Suprapubic skin (tissue), 4 donors: ENCODE results near the gene ANKRD44. TPM values are rescaled to one million over a fixed set of nuclear protein-coding genes. Genes with fewer than 3 reads are reported as not detected.

Experiments used
- DNase-seq, 2 donors: peaks; one replicate each; pipeline ENCODE4 v3.0.0-alpha.2; 2019; ENCODE audit warnings: low spot score in 2 of 2
- H3K27ac ChIP-seq: fragments of 200-600 bp; sonication (generic); one replicate; pipeline ENCODE4 v1.5.1; 2019
- H3K27me3 ChIP-seq: fragments of 200-600 bp; sonication (generic); one replicate; pipeline ENCODE4 v1.5.1; 2019
- H3K36me3 ChIP-seq: fragments of 200-600 bp; sonication (generic); one replicate; pipeline ENCODE4 v1.5.1; 2019
- H3K4me1 ChIP-seq: fragments of 200-600 bp; sonication (generic); one replicate; pipeline ENCODE4 v1.5.1; 2019
- H3K4me3 ChIP-seq: fragments of 200-600 bp; sonication (generic); one replicate; pipeline ENCODE4 v1.5.1; 2019; ENCODE audit warnings: mild to moderate bottlenecking
- H3K9me3 ChIP-seq: fragments of 200-600 bp; sonication (generic); one replicate; pipeline ENCODE4 v1.5.1; 2019
- CTCF ChIP-seq, 2 donors: fragments of 200-600 bp in 1 of 2; fragments of 450-650 bp in 1 of 2; sonication (generic) in 1 of 2; IDR thresholded peaks; one replicate each; pipeline ENCODE4 v1.5.1; 2016 to 2019; ENCODE audit warnings: antibody characterized with exemption in 2 of 2, mild to moderate bottlenecking in 1 of 2, moderate library complexity in 1 of 2
- EP300 ChIP-seq: sonication (generic); formaldehyde crosslinking; IDR thresholded peaks from one replicate; pipeline ENCODE4 v1.6.1; 2017; ENCODE audit warnings: antibody characterized with exemption
- POLR2A ChIP-seq, 2 donors: fragments of 450-650 bp; IDR thresholded peaks; one replicate each; pipeline ENCODE4 v1.6.1; 2017; ENCODE audit warnings: antibody characterized with exemption in 2 of 2, mild to moderate bottlenecking in 2 of 2, moderate library complexity in 2 of 2
- POLR2AphosphoS5 ChIP-seq, 3 donors: sonication (generic); formaldehyde crosslinking; IDR thresholded peaks; one replicate each; pipeline ENCODE4 v1.6.1; 2017; ENCODE audit warnings: antibody characterized with exemption in 3 of 3
- whole genome bisulfite sequencing: methylation state at CpG from one replicate; pipeline ENCODE4 v1.1.5; 2018; 5-methylcytosine and 5-hydroxymethylcytosine counted together
- total RNA-seq, 4 donors: library from RNA; depleted of rRNA; stranded (reverse); fragments of >200 nt; gene quantifications; one replicate each; pipeline ENCODE4 v1.1.0, GENCODE V29; 2016

Gene ANKRD44
- total RNA-seq, 4 donors from 2014 or later = 6.3 to 34.4 (median 17.8) TPM

DNA sequence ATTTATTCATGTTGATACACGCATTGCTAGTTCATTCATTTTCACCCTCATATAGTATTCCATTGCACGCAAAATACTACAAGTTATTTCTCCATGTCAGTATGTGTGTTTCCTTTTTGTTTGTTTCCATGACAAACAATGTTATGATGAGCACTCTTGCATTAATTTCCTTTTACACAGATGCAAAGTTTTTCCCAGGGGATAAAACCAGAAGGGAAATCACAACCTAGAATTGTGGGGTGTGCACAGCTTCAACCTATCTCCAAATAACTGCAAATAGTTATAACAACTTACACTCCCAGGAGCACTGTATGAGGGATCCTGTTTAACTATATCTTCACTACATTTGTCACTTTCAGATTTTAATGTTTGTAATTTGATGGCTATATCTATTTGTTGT lies 87.1 kb downstream of the ANKRD44 start:
- Histone ChIP-seq H3K27me3 (no peaks in the 10 kb centered on the region), H3K36me3 (no peaks in the 10 kb centered on the region), H3K4me3 (no peak overlapping the region), H3K9me3 (no peaks in the 10 kb centered on the region), H3K27ac (no peak overlapping the region), H3K4me1 (peaks cover 2% of the 10 kb centered on the region)
- WGBS = 94% methylated on average over 2 of the region's 2 CpGs
- no peak for DNase-seq
- TF ChIP-seq EP300 (no peak), POLR2AphosphoS5 (IDR thresholded peaks at IDR 0.05) (no peak), POLR2A (IDR thresholded peaks at IDR 0.05) (no peak), CTCF (IDR thresholded peaks at IDR 0.05) (no peak)

GRCh38 chr2:197219636-197220035 lies 90.9 kb downstream of the ANKRD44 start:
- no peak overlapping the region for H3K27ac ChIP-seq
- H3K27me3 ChIP-seq = no peaks in the 10 kb centered on the region
- WGBS = 62% methylated on average over 4 of the region's 4 CpGs
- H3K36me3 ChIP-seq = no peaks in the 10 kb centered on the region
- no peak overlapping the region for H3K4me3 ChIP-seq
- no peak for TF ChIP-seq CTCF (IDR thresholded peaks at IDR 0.05)
- no peak for TF ChIP-seq POLR2AphosphoS5 (IDR thresholded peaks at IDR 0.05)
- no peak for TF ChIP-seq EP300
- no peak for TF ChIP-seq POLR2A (IDR thresholded peaks at IDR 0.05)
- no peak for DNase-seq
- H3K4me1 ChIP-seq = peaks cover 9% of the 10 kb centered on the region
- no peaks in the 10 kb centered on the region for H3K9me3 ChIP-seq

GRCh38 chr2:197217541-197217940 lies 93.0 kb downstream of the ANKRD44 start:
- H3K9me3 ChIP-seq = no peaks in the 10 kb centered on the region
- H3K4me1 ChIP-seq = peaks cover 9% of the 10 kb centered on the region
- H3K4me3 ChIP-seq = no peak overlapping the region
- H3K36me3 ChIP-seq = no peaks in the 10 kb centered on the region
- no peaks in the 10 kb centered on the region for H3K27me3 ChIP-seq
- WGBS = 89% methylated on average over 2 of the region's 2 CpGs
- TF ChIP-seq EP300 (no peak), POLR2A (IDR thresholded peaks at IDR 0.05) (no peak), CTCF (IDR thresholded peaks at IDR 0.05) (no peak), POLR2AphosphoS5 (IDR thresholded peaks at IDR 0.05) (no peak)
- no peak overlapping the region for H3K27ac ChIP-seq
- no peak for DNase-seq

- DNase-seq = no peak
- H3K27ac ChIP-seq = no peak overlapping the region
Measured at GRCh38 chr2:197216361-197216979, 94.1 kb downstream of the ANKRD44 start.

More at GRCh38 chr2:197216361-197216979, 94.1 kb downstream of the ANKRD44 start:
- Histone ChIP-seq H3K4me1 (peaks cover 9% of the 10 kb centered on the region), H3K36me3 (no peaks in the 10 kb centered on the region), H3K9me3 (no peaks in the 10 kb centered on the region), H3K27me3 (no peaks in the 10 kb centered on the region), H3K4me3 (no peak overlapping the region)
- TF ChIP-seq EP300 (no peak), POLR2A (IDR thresholded peaks at IDR 0.05) (no peak), POLR2AphosphoS5 (IDR thresholded peaks at IDR 0.05) (no peak), CTCF (IDR thresholded peaks at IDR 0.05) (no peak)
- WGBS = 48% methylated on average over 5 of the region's 5 CpGs
